Mammary epithelial cell (primary cell): ENCODE measurements around the gene CFAP206.

ENCODE experiments used
- EZH2 ChIP-seq: IDR thresholded peaks from 2 replicates; pipeline ENCODE4 v1.6.1; 2012; ENCODE audit warnings: low read length, inconsistent platforms, borderline replicate concordance
- TF ChIP-seq, protein P1 (sequence below), 2 donors: IDR thresholded peaks in 1 of 2; conservative IDR thresholded peaks in 1 of 2; 2 replicates each; pipeline ENCODE4 v1.5.1; 2011 to 2012; ENCODE audit warnings: inconsistent platforms in 2 of 2, low read length in 2 of 2, mild to moderate bottlenecking in 2 of 2, control low read depth in 1 of 2, low read depth in 1 of 2; ENCODE audit not compliant: insufficient read depth in 1 of 2; ENCODE audit errors: extremely low read depth in 1 of 2

DNA sequence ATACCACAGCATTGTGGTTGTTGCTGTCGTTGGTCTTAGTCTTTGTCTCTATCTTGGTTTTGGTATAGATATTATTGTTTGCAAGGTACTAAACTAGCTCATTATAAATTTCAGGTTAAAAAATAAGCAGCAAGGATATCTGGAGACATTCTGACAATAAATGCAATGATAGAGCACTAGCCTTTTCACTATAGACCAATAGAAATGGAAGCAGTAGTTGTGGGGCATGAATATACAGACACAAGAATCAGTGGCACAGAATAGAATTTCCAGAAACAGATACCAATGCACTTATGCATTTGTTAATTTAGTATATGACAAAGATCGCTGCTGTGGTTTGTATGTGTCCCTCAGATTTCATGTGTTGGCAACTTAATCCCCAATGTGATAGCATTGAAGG lies 31.1 kb upstream of the CFAP206 start:
- TF ChIP-seq, protein P1, sequence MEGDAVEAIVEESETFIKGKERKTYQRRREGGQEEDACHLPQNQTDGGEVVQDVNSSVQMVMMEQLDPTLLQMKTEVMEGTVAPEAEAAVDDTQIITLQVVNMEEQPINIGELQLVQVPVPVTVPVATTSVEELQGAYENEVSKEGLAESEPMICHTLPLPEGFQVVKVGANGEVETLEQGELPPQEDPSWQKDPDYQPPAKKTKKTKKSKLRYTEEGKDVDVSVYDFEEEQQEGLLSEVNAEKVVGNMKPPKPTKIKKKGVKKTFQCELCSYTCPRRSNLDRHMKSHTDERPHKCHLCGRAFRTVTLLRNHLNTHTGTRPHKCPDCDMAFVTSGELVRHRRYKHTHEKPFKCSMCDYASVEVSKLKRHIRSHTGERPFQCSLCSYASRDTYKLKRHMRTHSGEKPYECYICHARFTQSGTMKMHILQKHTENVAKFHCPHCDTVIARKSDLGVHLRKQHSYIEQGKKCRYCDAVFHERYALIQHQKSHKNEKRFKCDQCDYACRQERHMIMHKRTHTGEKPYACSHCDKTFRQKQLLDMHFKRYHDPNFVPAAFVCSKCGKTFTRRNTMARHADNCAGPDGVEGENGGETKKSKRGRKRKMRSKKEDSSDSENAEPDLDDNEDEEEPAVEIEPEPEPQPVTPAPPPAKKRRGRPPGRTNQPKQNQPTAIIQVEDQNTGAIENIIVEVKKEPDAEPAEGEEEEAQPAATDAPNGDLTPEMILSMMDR (conservative IDR thresholded peaks at IDR 0.05 in 1 of 2, IDR thresholded peaks at IDR 0.05 in 1 of 2; ENCODE audit: extremely low read depth in 1 of 2, insufficient read depth in 1 of 2, low read depth in 1 of 2, low read length in 2 of 2) = no peak
- no peak for TF ChIP-seq EZH2
